ENCODE data around the gene GUF1. TPM values are rescaled to one million over a fixed set of nuclear protein-coding genes. Genes with fewer than 3 reads are reported as not detected.

GUF1 gene
- total and polyA plus RNA-seq, 2 experiments from 2014 or later, result 12.7 to 18.2 TPM

GRCh38 chr4:44704673-44705072 is 26.5 kb downstream of the GUF1 start:
- no peak for DNase-seq
- H2AFZ ChIP-seq, result no peak overlapping the region
- H3K27ac ChIP-seq, result no peak overlapping the region
- H3K9ac ChIP-seq, result no peak overlapping the region
- no peaks in the 10 kb centered on the region for H3K9me3 ChIP-seq (ENCODE audit: low read depth)
- WGBS, 2 experiments (ENCODE audit: low coverage in 1 of 2, low lambda C conversion rate in 2 of 2, missing lambda C conversion rate in 2 of 2), result 80 to 87% methylated on average over 4 of the region's 4 CpGs
- no peaks in the 10 kb centered on the region for H3K4me1 ChIP-seq (ENCODE audit: insufficient read depth)
- no peaks in the 10 kb centered on the region for H3K27me3 ChIP-seq (replicated peaks; ENCODE audit: insufficient read depth)
- no peak overlapping the region for H3K4me2 ChIP-seq (ENCODE audit: unreplicated experiment)
- H4K20me1 ChIP-seq (ENCODE audit: insufficient read depth), result no peaks in the 10 kb centered on the region
- 0 out of 2 replicates have a peak, but pooled peaks cover 4% of the 10 kb centered on the region for H3K79me2 ChIP-seq (ENCODE audit: insufficient read depth)
- no peak overlapping the region for H3K4me3 ChIP-seq
- no peak for TF ChIP-seq EZH2phosphoT487 (IDR thresholded peaks at IDR 0.05; ENCODE audit: insufficient read depth, low read depth)
- no peak for TF ChIP-seq EZH2 (IDR thresholded peaks at IDR 0.05; ENCODE audit: insufficient read depth, poor library complexity, severe bottlenecking)
- H3K36me3 ChIP-seq (ENCODE audit: low read depth), result peaks cover 22% of the 10 kb centered on the region
- in situ Hi-C loops (cut with MboI), result no loop called here
- no peaks in the 10 kb centered on the region for H3K9me2 ChIP-seq (ENCODE audit: insufficient read depth)
- no peaks in the 10 kb centered on the region for H3F3A ChIP-seq (ENCODE audit: insufficient read depth)

DNA sequence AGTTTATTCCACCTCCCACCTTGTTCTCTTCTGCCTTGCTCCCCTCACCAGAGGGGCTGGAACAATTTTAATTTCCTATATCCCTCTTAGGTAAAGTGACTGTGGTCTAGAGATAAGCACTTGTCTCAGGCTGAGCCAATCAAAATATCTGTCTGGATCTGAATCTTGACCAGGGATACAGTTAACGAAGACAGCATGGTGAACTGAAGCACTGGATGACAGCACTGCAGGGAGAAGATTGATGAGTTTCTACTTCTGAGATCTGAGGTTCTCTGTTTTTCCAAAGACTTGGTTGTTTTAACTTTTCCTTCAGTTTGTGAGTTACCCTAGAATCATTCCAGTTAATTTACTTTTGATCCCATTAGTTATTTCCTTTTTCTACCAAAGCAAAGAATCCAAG is 34.9 kb downstream of the GUF1 start:
- Histone ChIP-seq H3K36me3 (ENCODE audit: low read depth) (peaks cover 2% of the 10 kb centered on the region; the same call in 1 of the 2 replicates), H3K4me1 (ENCODE audit: insufficient read depth) (no peaks in the 10 kb centered on the region), H3K4me2 (ENCODE audit: unreplicated experiment) (no peak overlapping the region), H3K27me3 (replicated peaks; ENCODE audit: insufficient read depth) (no peaks in the 10 kb centered on the region), H3K9ac (no peak overlapping the region), H3K9me3 (ENCODE audit: low read depth) (no peaks in the 10 kb centered on the region), H3F3A (ENCODE audit: insufficient read depth) (no peaks in the 10 kb centered on the region), H4K20me1 (ENCODE audit: insufficient read depth) (no peaks in the 10 kb centered on the region), H3K27ac (no peak overlapping the region), H3K4me3 (no peak overlapping the region), H3K79me2 (ENCODE audit: insufficient read depth) (peaks cover 31% of the 10 kb centered on the region), H2AFZ (no peak overlapping the region), H3K9me2 (ENCODE audit: insufficient read depth) (no peaks in the 10 kb centered on the region)
- in situ Hi-C loops (cut with MboI), result no loop called here
- no peak for DNase-seq
- TF ChIP-seq EZH2 (IDR thresholded peaks at IDR 0.05; ENCODE audit: insufficient read depth, poor library complexity, severe bottlenecking) (no peak), EZH2phosphoT487 (IDR thresholded peaks at IDR 0.05; ENCODE audit: insufficient read depth, low read depth) (no peak)
- WGBS, 2 experiments (ENCODE audit: low coverage in 1 of 2, low lambda C conversion rate in 2 of 2, missing lambda C conversion rate in 2 of 2), result 96 to 100% methylated on average over 1 of the region's 1 CpG

DNA sequence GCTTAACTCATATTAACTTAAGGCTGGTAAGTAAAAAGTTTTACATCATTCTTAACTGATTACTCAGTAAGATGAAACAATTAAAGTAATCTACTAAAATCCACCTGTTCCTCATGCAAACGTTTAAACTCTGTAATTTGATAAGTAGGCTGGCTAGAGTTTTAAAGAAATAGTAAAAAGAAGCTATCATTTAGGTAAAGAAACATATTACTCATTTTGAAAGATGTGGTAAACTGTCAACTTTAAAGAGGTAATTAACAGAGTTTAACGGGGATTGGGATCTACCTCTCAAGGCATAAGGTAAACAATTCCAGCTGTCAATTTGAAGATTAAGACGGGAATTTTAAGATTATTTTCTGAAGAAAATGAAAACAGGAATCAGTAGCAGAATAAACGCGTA is 38.4 kb downstream of the GUF1 start:
- Histone ChIP-seq H3K9ac (no peak overlapping the region), H3K27ac (no peak overlapping the region), H4K20me1 (ENCODE audit: insufficient read depth) (no peaks in the 10 kb centered on the region), H2AFZ (no peak overlapping the region), H3K9me2 (ENCODE audit: insufficient read depth) (no peaks in the 10 kb centered on the region), H3F3A (ENCODE audit: insufficient read depth) (no peaks in the 10 kb centered on the region), H3K79me2 (ENCODE audit: insufficient read depth) (peaks cover 62% of the 10 kb centered on the region), H3K4me1 (ENCODE audit: insufficient read depth) (no peaks in the 10 kb centered on the region), H3K9me3 (ENCODE audit: low read depth) (no peaks in the 10 kb centered on the region), H3K4me2 (ENCODE audit: unreplicated experiment) (no peak overlapping the region), H3K27me3 (replicated peaks; ENCODE audit: insufficient read depth) (no peaks in the 10 kb centered on the region), H3K4me3 (no peak overlapping the region), H3K36me3 (ENCODE audit: low read depth) (no peaks in the 10 kb centered on the region)
- no peak for DNase-seq
- in situ Hi-C loops (cut with MboI), result no loop called here
- TF ChIP-seq EZH2phosphoT487 (IDR thresholded peaks at IDR 0.05; ENCODE audit: insufficient read depth, low read depth) (no peak), EZH2 (IDR thresholded peaks at IDR 0.05; ENCODE audit: insufficient read depth, poor library complexity, severe bottlenecking) (no peak)
- 64 to 67% methylated on average over 5 of the region's 5 CpGs for WGBS, 2 experiments (ENCODE audit: low coverage in 1 of 2, low lambda C conversion rate in 2 of 2, missing lambda C conversion rate in 2 of 2)

- 81 to 82% methylated on average over 4 of the region's 4 CpGs for WGBS, 2 experiments (ENCODE audit: low coverage in 1 of 2, low lambda C conversion rate in 2 of 2, missing lambda C conversion rate in 2 of 2)
- no peaks in the 10 kb centered on the region for H3K9me3 ChIP-seq (ENCODE audit: low read depth)
- no peak for TF ChIP-seq EZH2phosphoT487 (IDR thresholded peaks at IDR 0.05; ENCODE audit: insufficient read depth, low read depth)
- TF ChIP-seq EZH2 (IDR thresholded peaks at IDR 0.05; ENCODE audit: insufficient read depth, poor library complexity, severe bottlenecking), result no peak
Measured at GRCh38 chr4:44720371-44720770, 42.2 kb downstream of the GUF1 start.

DNA sequence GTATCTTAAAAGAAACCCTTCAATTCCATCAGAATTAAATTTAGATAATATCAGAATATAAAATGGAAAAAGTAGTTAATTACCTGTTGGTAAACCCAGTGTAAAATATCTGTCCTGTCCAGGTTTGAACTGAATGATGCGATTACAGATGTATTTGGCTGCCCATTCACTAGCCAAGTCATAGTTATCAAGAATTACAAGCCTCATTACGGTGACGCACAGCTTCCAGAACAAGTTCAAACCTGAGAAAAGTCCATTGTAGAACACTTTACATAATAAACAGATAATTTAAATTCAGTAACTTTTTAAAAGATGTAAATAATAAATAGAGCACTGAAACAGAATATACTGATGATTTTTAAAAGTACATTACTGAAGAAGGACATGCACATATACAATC is 43.8 kb downstream of the GUF1 start:
- H3K27ac ChIP-seq, result no peak overlapping the region
- H3K9me3 ChIP-seq (ENCODE audit: low read depth), result no peaks in the 10 kb centered on the region
- WGBS, 2 experiments (ENCODE audit: low coverage in 1 of 2, low lambda C conversion rate in 2 of 2, missing lambda C conversion rate in 2 of 2), result 94 to 98% methylated on average over 3 of the region's 3 CpGs
- in situ Hi-C loops (cut with MboI), result no loop called here
- no peaks in the 10 kb centered on the region for H3K27me3 ChIP-seq (replicated peaks; ENCODE audit: insufficient read depth)
- H3F3A ChIP-seq (ENCODE audit: insufficient read depth), result no peaks in the 10 kb centered on the region
- H3K9me2 ChIP-seq (ENCODE audit: insufficient read depth), result no peaks in the 10 kb centered on the region
- H3K4me2 ChIP-seq (ENCODE audit: unreplicated experiment), result no peak overlapping the region
- no peak for DNase-seq
- H3K4me3 ChIP-seq, result no peak overlapping the region
- no peak overlapping the region for H3K9ac ChIP-seq
- peaks cover 90% of the 10 kb centered on the region for H3K79me2 ChIP-seq (ENCODE audit: insufficient read depth)
- H2AFZ ChIP-seq, result no peak overlapping the region
- no peaks in the 10 kb centered on the region for H4K20me1 ChIP-seq (ENCODE audit: insufficient read depth)
- peaks cover 9% of the 10 kb centered on the region; the same call in 1 of the 2 replicates for H3K4me1 ChIP-seq (ENCODE audit: insufficient read depth)
- TF ChIP-seq EZH2 (IDR thresholded peaks at IDR 0.05; ENCODE audit: insufficient read depth, poor library complexity, severe bottlenecking) (no peak), EZH2phosphoT487 (IDR thresholded peaks at IDR 0.05; ENCODE audit: insufficient read depth, low read depth) (no peak)
- H3K36me3 ChIP-seq (ENCODE audit: low read depth), result no peaks in the 10 kb centered on the region

More at GRCh38 chr4:44720371-44720770, 42.2 kb downstream of the GUF1 start:
- Histone ChIP-seq H3K9ac (no peak overlapping the region), H3K27me3 (replicated peaks; ENCODE audit: insufficient read depth) (no peaks in the 10 kb centered on the region), H2AFZ (no peak overlapping the region), H3F3A (ENCODE audit: insufficient read depth) (no peaks in the 10 kb centered on the region), H3K36me3 (ENCODE audit: low read depth) (no peaks in the 10 kb centered on the region), H4K20me1 (ENCODE audit: insufficient read depth) (no peaks in the 10 kb centered on the region), H3K4me1 (ENCODE audit: insufficient read depth) (peaks cover 8% of the 10 kb centered on the region; the same call in 1 of the 2 replicates), H3K9me2 (ENCODE audit: insufficient read depth) (no peaks in the 10 kb centered on the region), H3K79me2 (ENCODE audit: insufficient read depth) (peaks cover 95% of the 10 kb centered on the region), H3K4me3 (no peak overlapping the region), H3K4me2 (ENCODE audit: unreplicated experiment) (no peak overlapping the region), H3K27ac (no peak overlapping the region)
- in situ Hi-C loops (cut with MboI), result no loop called here
- no peak for DNase-seq
